Gastrocnemius medialis (tissue), 4 donors: ENCODE measurements around the gene GPBP1.

Source experiments
- POLR2A ChIP-seq, 2 donors: fragments of 450-650 bp; IDR thresholded peaks; one replicate each; pipeline ENCODE4 v1.6.1; 2017; ENCODE audit warnings: antibody characterized with exemption in 2 of 2, mild to moderate bottlenecking in 2 of 2, moderate library complexity in 2 of 2
- TF ChIP-seq, protein P1 (sequence below), 5 experiments: fragments of 450-650 bp in 3 of 5; fragments of 200-600 bp in 2 of 5; sonication (generic) in 2 of 5; IDR thresholded peaks in 4 of 5; conservative IDR thresholded peaks in 1 of 5; 1 replicate in 4 of 5; 2 replicates in 1 of 5; pipeline ENCODE4 v1.5.1; 2016 to 2019; ENCODE audit warnings: antibody characterized with exemption in 5 of 5, mild to moderate bottlenecking in 3 of 5, moderate library complexity in 3 of 5

- TF ChIP-seq, protein P1, sequence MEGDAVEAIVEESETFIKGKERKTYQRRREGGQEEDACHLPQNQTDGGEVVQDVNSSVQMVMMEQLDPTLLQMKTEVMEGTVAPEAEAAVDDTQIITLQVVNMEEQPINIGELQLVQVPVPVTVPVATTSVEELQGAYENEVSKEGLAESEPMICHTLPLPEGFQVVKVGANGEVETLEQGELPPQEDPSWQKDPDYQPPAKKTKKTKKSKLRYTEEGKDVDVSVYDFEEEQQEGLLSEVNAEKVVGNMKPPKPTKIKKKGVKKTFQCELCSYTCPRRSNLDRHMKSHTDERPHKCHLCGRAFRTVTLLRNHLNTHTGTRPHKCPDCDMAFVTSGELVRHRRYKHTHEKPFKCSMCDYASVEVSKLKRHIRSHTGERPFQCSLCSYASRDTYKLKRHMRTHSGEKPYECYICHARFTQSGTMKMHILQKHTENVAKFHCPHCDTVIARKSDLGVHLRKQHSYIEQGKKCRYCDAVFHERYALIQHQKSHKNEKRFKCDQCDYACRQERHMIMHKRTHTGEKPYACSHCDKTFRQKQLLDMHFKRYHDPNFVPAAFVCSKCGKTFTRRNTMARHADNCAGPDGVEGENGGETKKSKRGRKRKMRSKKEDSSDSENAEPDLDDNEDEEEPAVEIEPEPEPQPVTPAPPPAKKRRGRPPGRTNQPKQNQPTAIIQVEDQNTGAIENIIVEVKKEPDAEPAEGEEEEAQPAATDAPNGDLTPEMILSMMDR (IDR thresholded peaks at IDR 0.05 in 4 of 5, conservative IDR thresholded peaks at IDR 0.05 in 1 of 5) = no peak
- no peak for TF ChIP-seq POLR2A (IDR thresholded peaks at IDR 0.05)
These were observed 36.8 kb downstream of the GPBP1 start for GRCh38 chr5:57210633-57211032.
